Measurements from ENCODE around the gene STRA8. TPM values are rescaled to one million over a fixed set of nuclear protein-coding genes. Genes with fewer than 3 reads are reported as not detected.

The STRA8 gene
- total RNA-seq, 3 donors from 2014 or later = not detected

- intact Hi-C loops (cut with DNase I, micrococcal nuclease) = no loop called here
- no peak for ATAC-seq
- H3K36me3 ChIP-seq (ENCODE audit: low read depth) = no peaks in the 10 kb centered on the region
These were observed 57.0 kb downstream of the STRA8 start for GRCh38 chr7:135290594-135290993.

GRCh38 chr7:135291809-135292253, 58.2 kb downstream of the STRA8 start:
- no peak overlapping the region for H3K4me3 ChIP-seq
- no peak for ATAC-seq
- no peak for DNase-seq
- intact Hi-C loops (cut with DNase I, micrococcal nuclease) = no loop called here
- H3K9me3 ChIP-seq = no peaks in the 10 kb centered on the region
- H3K36me3 ChIP-seq (ENCODE audit: low read depth) = no peaks in the 10 kb centered on the region
- H3K4me1 ChIP-seq (ENCODE audit: low read depth) = no peaks in the 10 kb centered on the region
- no peak for TF ChIP-seq CTCF (IDR thresholded peaks at IDR 0.05)

More at GRCh38 chr7:135290594-135290993, 57.0 kb downstream of the STRA8 start:
- no peaks in the 10 kb centered on the region for H3K9me3 ChIP-seq
- no peak overlapping the region for H3K4me3 ChIP-seq
- no peak for TF ChIP-seq CTCF (IDR thresholded peaks at IDR 0.05)
- DNase-seq = no peak
- H3K4me1 ChIP-seq (ENCODE audit: low read depth) = no peaks in the 10 kb centered on the region

- ATAC-seq = no peak
- intact Hi-C loops (cut with DNase I, micrococcal nuclease) = no loop called here
- TF ChIP-seq CTCF (IDR thresholded peaks at IDR 0.05) = no peak
- H3K36me3 ChIP-seq (ENCODE audit: low read depth) = no peaks in the 10 kb centered on the region
- no peak overlapping the region for H3K4me3 ChIP-seq
- H3K4me1 ChIP-seq (ENCODE audit: low read depth) = no peaks in the 10 kb centered on the region
- no peak for DNase-seq
- no peaks in the 10 kb centered on the region for H3K9me3 ChIP-seq
These were observed 65.6 kb downstream of the STRA8 start for GRCh38 chr7:135299235-135299634.

DNA sequence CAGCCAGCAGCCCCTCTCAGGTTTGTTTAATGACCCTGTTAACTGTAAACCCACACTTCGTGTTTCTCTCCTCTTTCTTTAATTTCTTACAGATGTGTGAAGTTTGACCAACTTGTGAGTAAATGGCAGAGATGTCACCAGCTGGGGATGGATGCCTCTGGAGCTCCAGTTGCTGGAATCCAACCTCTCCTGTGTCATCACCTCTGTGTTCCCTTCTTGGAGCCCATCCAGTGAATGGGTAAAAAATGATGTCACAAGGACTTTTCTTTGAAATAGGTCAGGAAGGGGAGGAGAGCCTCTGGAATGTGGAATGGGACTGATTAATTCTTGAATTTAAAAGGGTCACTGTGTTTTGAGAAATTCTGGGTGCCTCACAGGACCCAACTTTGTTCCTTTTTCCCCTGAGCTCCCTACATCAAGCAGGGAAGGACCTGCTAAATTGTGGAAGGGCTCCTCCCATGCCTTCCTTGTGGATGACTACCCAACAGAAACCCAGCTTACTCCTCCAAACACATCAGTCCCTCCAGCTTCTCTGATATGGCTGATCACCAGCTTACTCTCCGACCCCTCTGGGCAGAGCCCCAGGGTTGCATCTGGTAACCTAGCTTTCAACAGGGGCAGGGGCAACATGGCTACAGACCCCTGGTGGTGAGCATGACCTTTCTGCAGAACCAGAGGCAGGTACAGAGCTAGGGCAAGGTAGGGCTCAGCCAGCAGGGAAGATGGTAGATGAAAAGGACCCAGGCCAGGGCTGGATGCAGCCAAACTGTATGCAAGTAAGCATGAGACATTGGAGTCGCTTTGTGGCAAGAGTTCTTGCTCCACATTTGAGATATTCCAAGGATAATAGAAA, 67.5 kb downstream of the STRA8 start:
- H3K36me3 ChIP-seq (ENCODE audit: low read depth) = no peaks in the 10 kb centered on the region
- TF ChIP-seq CTCF (IDR thresholded peaks at IDR 0.05) = no peak
- intact Hi-C loops (cut with DNase I, micrococcal nuclease) = no loop called here
- ATAC-seq (no peak), DNase-seq (no peak)
- no peak overlapping the region for H3K4me3 ChIP-seq
- no peaks in the 10 kb centered on the region for H3K9me3 ChIP-seq
- no peaks in the 10 kb centered on the region for H3K4me1 ChIP-seq (ENCODE audit: low read depth)

Small RNA genes within 50 kb of the gene (microRNA-seq; reads per million reads assigned to microRNA genes)
- not detected for gene MIR6509

Other genes starting within 250 kb of the STRA8 start
- 1 to 10 TPM; 1.6 to 2.5 (median 1.9) TPM for gene AGBL3, start 247.3 kb upstream of the STRA8 start, total RNA-seq
- gene TMEM140, start 85.8 kb upstream of the STRA8 start, total RNA-seq = 10 to 100 TPM; 14.7 to 30.1 (median 20.9) TPM
- 10 to 100 TPM; 34.4 to 42.0 (median 41.2) TPM for gene CYREN, start 63.1 kb upstream of the STRA8 start, total RNA-seq
- gene WDR91, start 22.3 kb upstream of the STRA8 start, total RNA-seq = 10 to 100 TPM in 2 of 3 donors, 1 to 10 TPM in 1; 6.4 to 15.4 (median 10.1) TPM